IMR-90 (cell line): Measurements from ENCODE around the gene JMJD1C.

Experiments
- CHD1 ChIP-seq: IDR thresholded peaks from 2 replicates; pipeline ENCODE4 v1.6.1; 2012; ENCODE audit warnings: low read depth, low read length, improper control_type of control experiment
- SMC3 ChIP-seq: fragments of 150-350 bp; IDR thresholded peaks from 2 replicates; pipeline ENCODE4 v1.6.1; 2016; ENCODE audit warnings: low read depth, mild to moderate bottlenecking, antibody characterized with exemption, low read length, moderate library complexity
- TF ChIP-seq, protein P1 (sequence below): fragments of 150-350 bp; IDR thresholded peaks from 2 replicates; pipeline ENCODE4 v1.6.1; 2017; ENCODE audit warnings: mild to moderate bottlenecking, antibody characterized with exemption, low read length, low read depth
- TF ChIP-seq, protein P2 (sequence below): conservative IDR thresholded peaks from 2 replicates; pipeline ENCODE4 v1.5.1; 2012; ENCODE audit warnings: mild to moderate bottlenecking, low read depth, low read length, improper control_type of control experiment

DNA sequence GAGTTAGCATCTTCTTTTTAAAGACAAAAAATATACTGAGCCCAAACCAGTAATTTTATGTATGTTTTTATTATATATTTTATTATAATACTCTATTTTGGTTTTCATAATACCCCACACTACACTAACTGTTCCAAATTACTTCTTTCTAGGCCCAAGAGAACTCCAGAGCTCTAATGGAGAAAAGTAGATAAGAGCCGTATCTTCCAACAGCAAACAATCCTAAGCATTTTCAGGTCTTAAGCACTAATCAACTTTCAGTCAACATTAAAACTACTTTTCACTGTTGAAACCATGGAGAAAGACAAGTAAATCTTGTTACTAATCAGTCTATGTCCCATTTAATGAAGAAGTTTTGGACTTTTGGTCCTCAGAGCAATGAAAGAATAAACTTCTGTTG lies 55.1 kb downstream of the JMJD1C start:
- TF ChIP-seq, protein P1, sequence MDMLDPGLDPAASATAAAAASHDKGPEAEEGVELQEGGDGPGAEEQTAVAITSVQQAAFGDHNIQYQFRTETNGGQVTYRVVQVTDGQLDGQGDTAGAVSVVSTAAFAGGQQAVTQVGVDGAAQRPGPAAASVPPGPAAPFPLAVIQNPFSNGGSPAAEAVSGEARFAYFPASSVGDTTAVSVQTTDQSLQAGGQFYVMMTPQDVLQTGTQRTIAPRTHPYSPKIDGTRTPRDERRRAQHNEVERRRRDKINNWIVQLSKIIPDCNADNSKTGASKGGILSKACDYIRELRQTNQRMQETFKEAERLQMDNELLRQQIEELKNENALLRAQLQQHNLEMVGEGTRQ = no peak
- TF ChIP-seq, protein P2, sequence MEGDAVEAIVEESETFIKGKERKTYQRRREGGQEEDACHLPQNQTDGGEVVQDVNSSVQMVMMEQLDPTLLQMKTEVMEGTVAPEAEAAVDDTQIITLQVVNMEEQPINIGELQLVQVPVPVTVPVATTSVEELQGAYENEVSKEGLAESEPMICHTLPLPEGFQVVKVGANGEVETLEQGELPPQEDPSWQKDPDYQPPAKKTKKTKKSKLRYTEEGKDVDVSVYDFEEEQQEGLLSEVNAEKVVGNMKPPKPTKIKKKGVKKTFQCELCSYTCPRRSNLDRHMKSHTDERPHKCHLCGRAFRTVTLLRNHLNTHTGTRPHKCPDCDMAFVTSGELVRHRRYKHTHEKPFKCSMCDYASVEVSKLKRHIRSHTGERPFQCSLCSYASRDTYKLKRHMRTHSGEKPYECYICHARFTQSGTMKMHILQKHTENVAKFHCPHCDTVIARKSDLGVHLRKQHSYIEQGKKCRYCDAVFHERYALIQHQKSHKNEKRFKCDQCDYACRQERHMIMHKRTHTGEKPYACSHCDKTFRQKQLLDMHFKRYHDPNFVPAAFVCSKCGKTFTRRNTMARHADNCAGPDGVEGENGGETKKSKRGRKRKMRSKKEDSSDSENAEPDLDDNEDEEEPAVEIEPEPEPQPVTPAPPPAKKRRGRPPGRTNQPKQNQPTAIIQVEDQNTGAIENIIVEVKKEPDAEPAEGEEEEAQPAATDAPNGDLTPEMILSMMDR = no peak
- TF ChIP-seq SMC3 (no peak), CHD1 (no peak)
